CMK (cell line): ENCODE results near the gene PPP2R2D.

ENCODE experiments used
- DNase-seq: peaks from one replicate; pipeline ENCODE4 v3.0.0-alpha.2; 2010; ENCODE audit warnings: low read depth

Gene PPP2R2D

DNA sequence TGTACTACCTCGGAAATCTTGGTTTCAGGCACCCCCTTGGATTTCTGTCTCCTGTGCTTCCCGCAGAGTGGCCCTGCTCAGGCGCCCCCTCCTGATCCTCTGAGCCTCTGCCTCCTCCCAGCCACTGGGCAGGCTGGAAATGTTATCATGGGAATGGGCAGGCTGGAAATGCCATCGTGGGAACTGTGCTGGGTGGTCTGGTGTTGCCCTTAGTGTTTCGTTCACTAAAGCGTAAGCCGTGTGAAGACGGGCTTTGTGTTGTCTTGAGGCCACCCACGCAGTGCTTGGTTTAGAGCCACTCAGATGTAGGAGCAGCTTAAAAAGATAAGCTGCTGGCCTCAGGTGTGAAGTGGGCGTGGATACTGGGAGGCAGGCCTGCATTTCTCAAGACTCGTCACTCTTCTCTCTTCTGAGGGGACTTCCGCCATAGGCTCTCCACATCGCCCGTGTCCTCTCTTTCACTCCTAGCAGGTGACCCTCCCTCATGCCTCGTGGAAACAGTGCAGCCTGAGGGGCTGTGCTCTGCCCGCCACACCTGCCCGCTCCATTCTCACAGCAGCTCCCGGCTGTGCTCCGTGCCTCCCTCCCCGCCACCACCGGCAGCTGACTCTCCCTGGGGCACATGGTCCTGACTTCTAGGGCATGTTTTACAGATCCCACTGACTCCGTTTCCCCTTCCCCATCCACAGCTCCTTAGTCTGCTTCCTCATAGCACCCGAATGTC lies 28.5 kb downstream of the PPP2R2D start:
- DNase-seq: no peak

DNA sequence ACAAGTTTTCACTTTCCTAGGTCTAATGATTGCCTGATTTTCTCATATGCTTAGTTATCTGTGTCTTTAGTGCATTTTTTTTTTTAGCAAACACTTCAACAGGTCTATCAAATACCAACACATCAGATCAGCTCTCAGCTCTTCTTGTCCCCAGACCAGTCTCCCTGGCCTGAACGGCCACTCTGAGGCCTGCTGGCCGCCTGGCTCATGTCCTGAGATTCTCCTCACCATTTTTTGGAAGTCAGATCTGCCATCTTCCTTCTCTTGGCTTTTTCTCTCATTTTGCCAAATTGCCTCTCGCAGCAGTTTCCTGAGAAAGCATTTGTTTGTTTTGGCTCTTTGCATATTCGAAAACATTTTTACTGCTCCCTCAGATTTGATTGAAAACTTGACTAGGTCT lies 29.3 kb downstream of the PPP2R2D start:
- DNase-seq: no peak

DNA sequence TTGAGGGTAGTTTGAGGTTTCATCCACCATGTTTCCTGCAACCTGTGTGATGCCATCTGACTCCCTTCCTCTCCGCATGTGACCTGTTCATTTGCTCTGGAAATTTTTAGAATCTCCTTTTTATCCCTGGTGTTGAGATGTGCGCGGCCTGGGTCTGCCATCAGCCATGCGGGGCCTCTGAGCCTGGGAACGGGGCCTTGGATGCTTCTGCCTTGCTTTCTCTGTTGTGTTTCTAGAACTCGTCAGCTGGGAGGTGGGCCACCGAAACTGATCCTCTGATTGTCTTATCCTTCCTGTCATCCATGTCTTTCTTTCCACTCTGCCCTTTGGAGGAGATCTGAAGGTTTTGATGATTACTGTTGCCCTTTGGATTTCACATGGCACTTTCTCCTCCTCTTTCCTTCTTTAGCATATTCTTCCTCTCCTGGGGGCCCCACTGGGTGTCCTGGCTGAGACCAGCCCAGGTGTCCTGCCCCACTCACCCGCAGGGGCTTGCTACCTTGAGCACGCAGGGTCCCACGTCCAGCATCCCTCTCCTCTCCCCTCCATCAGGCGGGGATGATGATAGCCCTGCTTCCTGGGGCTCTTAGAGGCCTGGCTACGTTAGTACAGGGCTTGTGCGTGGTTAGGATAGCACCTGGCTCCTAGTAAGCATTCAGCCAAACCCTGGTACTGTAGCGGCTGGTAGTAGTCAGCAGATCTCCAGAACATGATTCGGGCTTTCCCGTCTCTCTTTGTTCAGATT lies 29.9 kb downstream of the PPP2R2D start:
- DNase-seq: no peak

DNA sequence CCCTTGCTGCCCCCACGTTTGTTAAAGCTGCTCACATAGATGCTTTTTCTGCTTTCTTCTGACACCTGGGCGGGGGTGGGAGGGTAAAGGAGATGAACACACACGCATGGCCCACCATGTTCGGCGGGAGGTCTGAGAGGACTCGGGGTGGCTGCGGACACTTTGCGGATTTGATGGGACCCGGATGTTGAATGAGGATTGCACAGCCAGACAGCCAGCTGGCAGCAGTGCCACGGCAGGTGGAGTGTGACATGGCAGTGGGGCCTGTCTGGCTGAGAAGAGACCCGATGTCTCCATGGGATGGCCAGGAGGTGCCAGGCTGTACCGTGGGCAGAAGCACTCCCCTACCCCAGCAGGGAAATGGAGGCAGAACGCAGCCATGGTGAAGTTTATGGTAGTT lies 31.2 kb downstream of the PPP2R2D start:
- DNase-seq: no peak

DNA sequence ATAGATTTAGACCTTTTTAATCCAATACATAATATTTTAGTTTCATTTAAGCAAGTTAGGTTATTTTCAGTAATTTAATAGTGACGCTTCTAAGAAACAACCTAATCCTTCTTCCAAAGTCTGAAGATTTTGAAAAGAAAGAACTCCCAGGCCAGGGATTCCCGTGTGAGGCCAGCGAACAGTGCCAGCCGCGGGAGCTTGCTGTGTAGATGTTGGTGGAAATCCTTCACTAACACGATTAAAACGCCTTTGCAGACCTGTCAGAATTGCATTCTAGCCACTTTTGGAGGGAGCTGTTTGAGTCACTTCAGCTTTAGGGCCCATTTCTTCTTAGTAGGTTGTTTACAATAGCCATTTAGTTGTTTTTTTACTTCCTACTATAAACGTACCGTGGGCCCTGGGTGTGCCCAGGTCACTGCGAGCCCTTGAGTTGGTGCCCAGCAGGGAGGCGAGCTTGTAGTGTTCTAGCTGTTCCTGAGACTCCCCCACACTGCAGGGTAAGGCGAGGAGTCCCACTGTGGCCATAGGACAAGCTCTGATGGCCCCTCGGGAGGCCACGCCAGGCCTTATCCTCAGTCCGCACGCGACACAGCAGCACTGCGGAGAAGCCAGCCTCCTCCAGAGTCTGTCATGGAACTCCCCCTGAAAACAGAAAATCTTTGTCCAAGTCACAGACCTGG lies 32.3 kb downstream of the PPP2R2D start:
- DNase-seq: no peak

DNA sequence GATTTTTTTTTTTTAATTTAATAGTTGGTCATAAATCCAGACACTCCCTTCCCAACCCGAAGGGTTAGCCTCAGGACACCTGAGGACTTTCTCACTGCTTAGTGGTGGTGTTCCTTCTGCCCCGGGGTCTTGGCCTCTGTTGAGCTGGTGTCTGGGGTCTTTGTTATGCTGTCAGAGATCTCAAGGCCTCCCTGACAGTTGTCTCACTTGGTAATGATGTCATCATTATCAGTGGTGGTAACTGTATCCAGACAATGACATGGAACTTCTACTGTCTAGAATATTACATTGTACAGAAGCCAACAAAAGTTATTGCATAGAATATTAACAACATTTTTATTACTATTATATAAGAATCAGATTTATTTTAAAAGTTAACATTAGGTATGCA lies 32.9 kb downstream of the PPP2R2D start:
- DNase-seq: no peak

DNA sequence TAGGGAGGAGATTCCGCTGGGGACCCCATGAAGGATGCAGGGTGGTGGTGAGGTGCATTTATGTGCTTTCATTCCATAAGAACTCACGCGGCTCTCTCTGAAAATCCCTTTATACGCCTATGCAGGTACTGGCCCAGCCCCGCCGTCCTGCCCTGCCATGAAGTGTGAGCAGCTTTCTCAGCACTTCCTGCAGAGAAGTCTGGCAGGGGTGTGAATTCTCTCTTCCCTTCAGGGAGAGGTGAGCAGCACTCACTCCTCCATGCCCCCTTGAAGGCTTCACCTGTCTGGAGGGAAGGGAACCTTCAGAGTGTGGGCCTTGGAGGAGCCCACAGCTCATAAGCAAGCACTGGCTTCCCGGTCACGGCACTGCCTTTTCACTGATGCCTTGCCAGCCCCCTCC lies 34.0 kb downstream of the PPP2R2D start:
- no peak for DNase-seq

DNA sequence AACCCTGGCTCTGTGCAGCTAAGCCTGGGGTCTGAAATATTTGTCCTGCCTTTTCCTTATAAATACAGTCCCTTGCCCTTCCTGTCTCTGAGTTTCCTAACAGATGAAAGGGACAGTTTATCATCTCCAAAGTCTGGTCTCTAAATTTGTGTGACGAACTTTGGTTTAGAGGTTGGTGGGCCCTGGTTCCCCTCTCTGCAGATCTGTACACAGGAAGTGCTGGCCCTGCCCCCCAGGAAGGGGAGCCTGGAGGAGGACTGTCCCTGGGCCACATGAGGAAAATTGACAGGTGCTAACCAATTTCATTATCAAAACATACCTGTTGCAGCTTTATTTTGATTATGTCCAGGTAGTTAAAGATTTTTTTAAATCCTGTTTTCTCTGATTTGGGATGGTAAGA lies 34.5 kb downstream of the PPP2R2D start:
- DNase-seq: no peak

DNA sequence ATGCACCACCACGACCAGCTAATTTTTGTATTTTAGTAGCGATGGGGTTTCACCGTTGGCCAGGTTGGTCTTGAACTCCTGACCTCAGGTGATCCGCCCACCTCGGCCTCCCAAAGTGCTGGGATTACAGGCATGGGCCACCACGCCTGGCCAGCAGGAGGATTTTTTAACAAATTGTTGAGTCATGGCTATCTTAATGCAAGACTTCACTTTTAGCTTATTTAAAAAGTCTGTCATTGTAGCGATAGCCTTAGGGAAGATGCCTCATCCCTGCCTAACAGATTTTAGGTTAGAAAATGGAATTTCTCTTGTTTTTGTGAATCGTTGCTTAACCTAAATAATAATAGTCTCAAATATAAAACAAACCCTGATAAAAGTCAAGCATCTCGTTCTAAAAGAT lies 35.5 kb downstream of the PPP2R2D start:
- DNase-seq: no peak

DNA sequence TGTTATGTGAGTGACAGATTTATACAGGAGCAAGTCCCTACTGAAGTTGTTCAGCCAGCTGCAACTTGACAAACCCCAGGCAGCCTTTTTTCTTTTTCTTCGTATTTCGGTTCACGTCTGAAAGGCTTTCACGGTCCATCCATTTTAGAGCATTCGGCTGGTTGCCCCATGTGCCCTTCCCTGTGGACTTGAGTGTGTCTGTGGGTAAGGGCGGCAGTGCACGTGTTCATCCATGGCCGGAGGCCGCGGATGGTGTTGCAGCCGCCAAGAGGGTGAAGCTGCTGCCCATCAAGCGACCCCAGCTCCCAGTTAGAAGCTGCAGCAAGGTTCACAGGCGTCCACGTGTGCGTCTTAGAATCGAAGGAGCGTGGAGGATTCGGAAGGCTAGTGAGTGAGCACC lies 35.9 kb downstream of the PPP2R2D start:
- DNase-seq: no peak

DNA sequence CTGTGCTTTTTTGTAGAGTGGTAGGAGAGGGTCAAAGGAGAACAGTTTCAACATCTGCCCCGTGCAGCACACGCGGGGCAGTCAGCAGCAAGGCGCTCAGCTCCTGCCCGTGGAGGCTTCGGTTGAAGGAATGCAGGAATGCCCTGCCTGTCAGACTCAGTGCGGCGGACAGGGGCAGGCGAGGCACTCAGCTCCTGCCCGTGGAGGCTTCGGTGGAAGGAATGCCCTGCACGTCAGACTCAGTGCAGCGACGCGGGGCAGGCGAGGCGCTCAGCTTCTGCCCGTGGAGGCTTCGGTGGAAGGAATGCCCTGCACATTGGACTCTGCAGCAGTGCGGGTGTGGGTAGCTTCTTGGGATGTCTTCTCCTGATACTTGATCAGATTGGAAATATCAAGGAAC lies 37.0 kb downstream of the PPP2R2D start:
- no peak for DNase-seq

DNA sequence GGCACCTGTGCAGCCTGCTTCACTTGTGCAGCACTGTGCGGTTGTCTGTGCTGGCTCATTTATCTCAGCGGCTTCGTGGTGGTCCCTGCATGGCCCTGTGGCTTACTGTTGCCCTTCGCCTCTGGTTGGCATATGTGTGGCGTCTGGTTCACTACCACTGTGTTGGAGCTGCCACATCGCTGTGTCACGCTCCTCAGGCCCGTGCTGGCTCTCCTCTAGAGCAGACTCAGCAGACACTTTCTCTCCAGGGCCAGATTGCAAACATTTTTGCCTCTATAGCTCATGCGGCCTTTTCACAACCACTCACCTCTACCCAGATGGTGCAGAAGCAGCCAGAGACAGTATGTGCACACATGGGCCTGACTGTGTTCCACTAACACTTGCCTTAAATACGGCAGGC lies 37.9 kb downstream of the PPP2R2D start:
- DNase-seq: no peak

DNA sequence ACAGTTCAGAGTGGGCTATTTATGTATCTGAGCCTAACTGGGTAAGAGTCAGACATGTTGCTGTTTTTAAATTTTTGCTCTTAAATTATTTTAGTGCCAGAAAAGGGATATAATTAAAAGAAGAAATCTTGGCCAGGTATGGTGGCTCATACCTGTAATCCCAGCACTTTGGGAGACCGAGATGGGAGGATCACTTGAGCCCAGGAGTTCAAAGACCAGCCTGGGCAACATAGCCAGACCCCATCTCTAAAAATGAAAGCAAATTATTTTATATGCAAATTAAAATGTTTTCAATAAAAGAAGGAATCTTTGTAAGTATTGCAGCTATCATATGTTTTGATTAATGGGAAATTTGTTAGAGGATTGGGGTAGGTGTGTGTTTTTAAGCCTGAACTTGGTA lies 41.6 kb downstream of the PPP2R2D start:
- DNase-seq: no peak

DNA sequence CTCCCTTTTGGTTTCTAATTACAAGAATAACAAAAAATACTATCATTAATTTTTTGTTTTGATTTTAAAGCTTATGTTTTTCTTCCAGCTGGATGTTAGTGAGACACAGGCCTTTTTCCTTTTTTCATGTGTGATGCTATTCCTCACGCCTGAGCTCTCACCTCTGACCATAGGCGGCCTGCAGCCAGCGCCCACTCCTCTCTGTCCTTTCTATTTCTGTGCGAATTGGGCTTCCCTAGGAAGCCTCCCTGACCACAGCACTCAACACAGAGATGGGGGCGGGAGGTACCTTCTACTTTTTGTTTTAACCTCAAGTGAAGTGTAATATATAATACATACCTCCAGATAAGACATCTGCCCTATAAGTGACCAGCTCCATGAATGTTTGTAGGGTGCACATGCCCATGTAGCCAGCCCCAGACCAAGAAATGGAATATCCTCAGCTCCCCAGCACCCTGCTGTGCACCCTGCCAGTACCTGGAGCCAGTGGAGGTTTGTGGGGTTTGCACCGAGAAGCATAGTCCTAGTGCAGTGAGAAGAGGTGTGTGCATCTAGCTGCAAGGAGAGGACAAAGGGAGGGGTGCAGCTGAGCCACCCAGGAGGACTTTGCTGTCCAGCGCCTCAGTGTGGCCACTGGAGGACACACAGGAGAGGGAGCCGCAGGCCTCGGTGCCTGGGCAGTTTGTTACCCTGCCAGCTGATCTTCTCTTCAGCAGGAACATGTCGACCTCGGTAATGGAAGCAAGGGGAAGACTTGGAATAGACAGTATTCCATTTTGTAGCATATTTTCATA lies 42.4 kb downstream of the PPP2R2D start:
- no peak for DNase-seq

DNA sequence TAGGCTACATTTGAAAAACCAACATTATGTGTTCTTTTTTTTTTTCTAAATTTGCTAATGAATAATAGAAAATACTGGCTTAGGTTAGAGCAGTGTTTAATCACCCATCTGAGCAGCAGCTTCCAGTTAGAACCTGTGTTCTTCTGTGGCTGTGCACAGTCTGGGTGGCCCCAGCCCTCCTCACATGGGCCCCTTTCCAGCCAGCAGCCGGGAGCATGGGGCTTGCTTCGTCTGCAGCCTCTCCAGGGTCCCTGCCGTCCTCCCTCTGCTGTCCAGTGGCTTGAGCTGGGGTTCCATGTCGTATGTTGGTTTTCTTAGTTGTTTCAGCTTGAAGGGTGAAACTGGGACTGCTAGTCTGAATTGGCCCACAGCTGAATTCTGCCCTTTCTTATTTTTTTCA lies 43.6 kb downstream of the PPP2R2D start:
- no peak for DNase-seq

DNA sequence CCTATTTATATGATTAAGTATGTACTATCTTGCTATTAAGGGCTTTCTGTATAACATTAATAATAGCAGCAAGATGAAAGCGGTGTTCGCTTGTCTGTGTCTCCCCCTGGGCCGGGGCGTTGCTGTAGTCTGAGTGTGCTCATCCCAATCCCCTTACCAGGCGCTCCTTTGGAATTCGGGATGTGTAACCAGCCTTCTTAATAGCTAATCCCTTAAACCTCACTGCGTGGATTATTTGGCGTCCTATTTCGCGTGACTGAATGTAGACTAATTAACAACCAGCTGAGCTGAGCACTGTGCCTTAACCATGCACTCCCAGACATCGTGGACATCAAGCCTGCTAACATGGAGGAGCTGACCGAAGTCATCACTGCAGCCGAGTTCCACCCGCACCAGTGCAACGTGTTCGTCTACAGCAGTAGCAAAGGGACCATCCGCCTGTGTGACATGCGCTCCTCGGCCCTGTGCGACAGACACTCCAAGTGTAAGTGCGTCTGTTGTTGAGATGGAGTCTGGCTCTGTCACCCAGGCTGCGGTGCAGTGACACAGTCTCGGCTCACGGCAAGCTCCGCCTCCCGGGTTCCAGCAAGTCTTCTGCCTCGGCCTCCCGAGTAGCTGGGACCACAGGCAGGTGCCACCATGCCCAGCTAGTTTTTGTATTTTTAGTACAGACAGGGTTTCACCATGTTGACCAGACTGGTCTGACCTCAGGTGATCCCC lies 44.3 kb downstream of the PPP2R2D start:
- DNase-seq: no peak

DNA sequence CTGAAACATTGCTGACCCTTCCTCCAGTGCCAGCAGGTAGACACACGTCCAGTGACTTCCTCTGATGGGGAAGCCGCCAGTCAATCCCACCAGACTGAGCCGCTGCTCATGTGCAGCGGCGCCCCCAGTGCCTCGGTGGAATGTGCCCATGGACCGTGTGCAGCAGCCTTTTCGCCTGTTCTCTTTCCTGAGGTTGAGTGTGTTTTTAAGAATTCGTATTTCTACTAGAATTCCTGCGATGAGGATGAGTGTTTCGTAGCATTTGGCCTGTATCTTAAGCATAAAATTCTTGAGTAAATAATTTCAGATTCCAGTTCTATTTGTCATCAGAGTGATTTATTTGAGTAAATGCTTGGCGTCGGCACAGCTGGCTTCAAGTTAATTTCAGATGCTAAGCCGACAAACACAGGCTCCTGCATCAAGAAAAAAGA lies 45.5 kb downstream of the PPP2R2D start:
- DNase-seq: no peak

DNA sequence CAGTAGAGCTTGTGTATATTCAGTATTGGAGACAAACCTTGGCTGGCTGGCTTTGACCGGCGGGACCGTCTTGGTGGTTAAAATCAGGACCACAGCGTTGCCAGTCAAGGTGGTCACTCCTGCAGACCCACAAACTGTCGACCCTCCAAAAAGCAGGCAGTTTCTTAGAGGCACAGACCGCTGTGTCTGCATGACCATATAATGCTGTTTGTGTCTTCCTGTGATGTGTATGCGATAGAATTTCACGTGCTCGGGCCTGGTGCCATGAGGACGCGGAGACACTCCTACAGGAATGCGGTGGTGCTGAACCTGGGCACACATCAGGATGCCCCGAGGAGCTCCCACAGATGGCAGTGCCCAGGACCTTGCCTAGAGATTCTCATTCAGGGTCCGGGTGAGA lies 46.1 kb downstream of the PPP2R2D start:
- no peak for DNase-seq

DNA sequence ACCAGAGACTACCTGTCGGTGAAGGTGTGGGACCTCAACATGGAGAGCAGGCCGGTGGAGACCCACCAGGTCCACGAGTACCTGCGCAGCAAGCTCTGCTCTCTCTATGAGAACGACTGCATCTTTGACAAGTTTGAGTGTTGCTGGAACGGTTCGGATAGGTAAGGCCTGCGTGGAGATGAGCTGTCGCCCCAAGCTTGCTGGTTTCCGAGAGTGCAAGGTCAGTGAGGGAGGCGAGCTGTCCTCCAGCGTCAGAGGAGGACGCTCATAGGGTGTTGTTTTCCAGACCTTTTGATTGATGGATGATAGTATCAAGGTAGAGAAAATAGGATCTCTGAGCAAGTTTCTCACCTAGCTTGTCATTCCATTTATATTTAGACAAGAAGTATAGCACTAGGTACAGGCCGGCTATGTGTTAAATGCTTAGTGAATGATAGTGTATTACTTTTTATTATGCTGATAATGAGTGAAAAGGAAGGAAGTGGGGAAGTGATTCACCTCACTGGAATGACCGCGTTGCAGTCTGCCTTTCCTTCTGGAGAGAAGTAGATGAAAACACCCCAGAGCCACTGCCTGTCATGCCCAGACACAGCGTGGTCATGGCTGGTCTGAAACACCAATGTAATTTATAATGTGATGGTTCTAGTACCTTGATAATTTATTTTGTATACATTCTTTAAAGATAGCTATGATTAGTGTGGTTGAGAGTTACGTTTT lies 47.0 kb downstream of the PPP2R2D start:
- no peak for DNase-seq

DNA sequence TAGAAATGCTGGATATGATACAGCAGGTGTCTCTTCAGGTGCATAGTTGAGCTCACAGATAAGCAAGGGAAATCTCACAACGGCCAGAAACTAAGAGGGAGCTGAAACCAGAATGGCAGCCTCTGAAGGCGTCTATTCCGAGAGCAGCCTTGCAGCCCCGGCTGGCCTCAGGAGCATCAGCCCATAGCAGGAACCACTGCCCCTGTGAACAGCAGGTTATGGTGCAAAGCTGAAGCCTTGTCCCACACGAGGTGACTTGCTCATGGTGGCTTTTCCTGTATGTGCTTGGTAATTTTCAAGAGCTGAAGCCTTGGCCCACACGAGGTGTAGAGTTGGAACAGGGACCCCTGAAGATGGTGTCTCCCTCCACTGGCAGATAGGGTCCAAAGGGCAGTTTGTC lies 47.7 kb downstream of the PPP2R2D start:
- DNase-seq: no peak
